ENCODE data around the gene RTL10. TPM values are rescaled to one million over a fixed set of nuclear protein-coding genes. Genes with fewer than 3 reads are reported as not detected.

Gene RTL10
- total RNA-seq, 1 donor from 2014 or later = 27.2 TPM

DNA sequence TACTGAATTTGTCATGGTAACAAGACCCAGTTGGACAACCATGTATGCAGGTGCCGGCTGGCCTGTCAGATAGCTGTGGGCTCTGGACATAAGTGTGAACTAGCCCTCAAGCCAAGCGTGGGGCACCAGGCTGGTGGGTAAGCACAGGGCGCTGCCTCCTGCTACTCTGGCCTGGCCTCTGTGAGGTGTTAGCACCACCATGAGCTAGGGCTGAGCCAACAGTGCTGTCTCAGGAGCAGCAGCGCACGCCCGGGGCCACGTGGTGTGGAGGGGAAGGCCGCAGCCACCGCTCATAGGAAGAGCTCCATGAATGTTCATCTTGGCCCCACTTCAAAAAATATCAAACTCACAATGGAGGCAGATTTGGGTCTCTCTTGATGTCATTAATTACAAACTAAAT is 35.3 kb upstream of the RTL10 start:
- TF ChIP-seq, protein P1, sequence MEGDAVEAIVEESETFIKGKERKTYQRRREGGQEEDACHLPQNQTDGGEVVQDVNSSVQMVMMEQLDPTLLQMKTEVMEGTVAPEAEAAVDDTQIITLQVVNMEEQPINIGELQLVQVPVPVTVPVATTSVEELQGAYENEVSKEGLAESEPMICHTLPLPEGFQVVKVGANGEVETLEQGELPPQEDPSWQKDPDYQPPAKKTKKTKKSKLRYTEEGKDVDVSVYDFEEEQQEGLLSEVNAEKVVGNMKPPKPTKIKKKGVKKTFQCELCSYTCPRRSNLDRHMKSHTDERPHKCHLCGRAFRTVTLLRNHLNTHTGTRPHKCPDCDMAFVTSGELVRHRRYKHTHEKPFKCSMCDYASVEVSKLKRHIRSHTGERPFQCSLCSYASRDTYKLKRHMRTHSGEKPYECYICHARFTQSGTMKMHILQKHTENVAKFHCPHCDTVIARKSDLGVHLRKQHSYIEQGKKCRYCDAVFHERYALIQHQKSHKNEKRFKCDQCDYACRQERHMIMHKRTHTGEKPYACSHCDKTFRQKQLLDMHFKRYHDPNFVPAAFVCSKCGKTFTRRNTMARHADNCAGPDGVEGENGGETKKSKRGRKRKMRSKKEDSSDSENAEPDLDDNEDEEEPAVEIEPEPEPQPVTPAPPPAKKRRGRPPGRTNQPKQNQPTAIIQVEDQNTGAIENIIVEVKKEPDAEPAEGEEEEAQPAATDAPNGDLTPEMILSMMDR (IDR thresholded peaks at IDR 0.05; ENCODE audit: unreplicated experiment) = no peak
- Mint-ChIP-seq H3K27ac (no peak overlapping the region), H3K27me3 (peaks cover 26% of the 10 kb centered on the region), H3K36me3 (ENCODE audit: insufficient read depth) (peaks cover 1% of the 10 kb centered on the region), H3K9me3 (ENCODE audit: low read depth) (no peaks in the 10 kb centered on the region), H3K4me3 (ENCODE audit: low read depth) (no peak overlapping the region), H3K4me1 (ENCODE audit: low read depth) (peaks cover 11% of the 10 kb centered on the region)
- no peak for DNase-seq (ENCODE audit: low spot score, unreplicated experiment)

DNA sequence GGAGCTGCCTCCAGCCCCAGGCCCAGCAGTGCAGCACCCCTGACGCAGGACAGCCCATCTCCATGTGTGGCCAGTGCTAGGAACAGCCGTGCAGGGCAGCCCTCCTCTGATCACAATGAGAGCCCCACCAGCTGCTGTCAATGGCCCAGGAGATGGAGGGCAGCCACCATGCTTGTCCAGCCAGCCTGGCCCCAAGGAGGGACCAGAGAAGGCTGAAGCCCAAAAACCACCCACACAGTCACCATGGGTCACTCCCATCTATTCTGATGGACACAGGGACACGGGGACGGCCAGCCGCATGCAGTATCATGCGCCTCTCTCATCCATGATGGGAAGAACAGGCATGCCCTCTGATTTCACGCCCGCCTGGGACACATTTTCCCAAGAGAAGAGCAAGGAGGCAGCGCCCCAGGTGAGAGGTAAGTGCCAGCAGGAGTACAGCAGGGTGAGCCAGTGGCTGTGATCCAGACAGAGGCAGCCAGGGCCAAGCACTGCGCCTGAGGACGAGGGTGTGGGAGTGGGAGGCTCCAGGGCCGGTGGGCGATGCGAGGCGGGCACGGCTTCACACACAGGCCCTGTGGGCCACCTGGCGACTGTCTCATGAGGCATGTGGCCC is 33.6 kb upstream of the RTL10 start:
- Mint-ChIP-seq H3K9me3 (ENCODE audit: low read depth) (no peaks in the 10 kb centered on the region), H3K4me3 (ENCODE audit: low read depth) (no peak overlapping the region), H3K27me3 (peaks cover 21% of the 10 kb centered on the region), H3K27ac (no peak overlapping the region), H3K36me3 (ENCODE audit: insufficient read depth) (no peaks in the 10 kb centered on the region), H3K4me1 (ENCODE audit: low read depth) (peaks cover 11% of the 10 kb centered on the region)
- DNase-seq (ENCODE audit: low spot score, unreplicated experiment) = no peak
- TF ChIP-seq, protein P1 (IDR thresholded peaks at IDR 0.05; ENCODE audit: unreplicated experiment) = no peak

DNA sequence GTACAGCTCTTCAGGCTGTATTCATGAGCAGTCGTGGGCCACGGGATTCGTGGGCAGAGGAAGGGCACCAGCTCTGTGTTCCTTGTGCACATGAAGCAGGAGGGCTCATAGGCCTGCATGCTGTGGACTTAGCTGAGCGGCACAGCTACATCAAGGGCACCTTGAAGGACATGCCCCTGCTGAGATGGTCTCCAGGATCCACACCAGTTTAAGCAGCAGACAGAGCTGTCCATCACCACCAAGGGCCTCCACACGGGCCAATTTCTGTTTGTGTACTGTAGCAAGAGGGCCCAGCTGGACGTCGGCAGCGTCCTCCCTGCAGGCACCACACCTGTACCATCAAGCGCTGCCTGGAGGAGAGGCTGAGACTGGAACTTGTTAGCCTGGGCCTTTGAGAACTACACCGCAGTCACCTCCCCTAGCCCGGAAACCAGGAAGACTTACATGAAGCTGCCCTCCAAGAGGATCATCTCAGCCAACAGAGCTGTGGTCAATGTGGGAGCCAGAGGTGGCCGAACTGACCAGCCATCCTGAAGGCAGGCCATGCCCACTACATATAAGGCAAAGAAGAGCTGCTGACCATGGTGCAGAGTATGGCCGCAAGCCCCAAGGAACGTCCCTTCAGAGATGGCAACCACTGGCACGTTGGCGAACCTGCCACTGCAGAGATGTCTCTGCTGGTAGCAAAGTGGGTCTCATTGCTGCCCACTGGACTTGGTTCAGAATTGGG is 32.7 kb upstream of the RTL10 start:
- no peak for DNase-seq (ENCODE audit: low spot score, unreplicated experiment)
- peaks cover 10% of the 10 kb centered on the region for H3K4me1 Mint-ChIP-seq (ENCODE audit: low read depth)
- no peaks in the 10 kb centered on the region for H3K9me3 Mint-ChIP-seq (ENCODE audit: low read depth)
- H3K27ac Mint-ChIP-seq = no peak overlapping the region
- peaks cover 18% of the 10 kb centered on the region for H3K27me3 Mint-ChIP-seq
- H3K36me3 Mint-ChIP-seq (ENCODE audit: insufficient read depth) = no peaks in the 10 kb centered on the region
- TF ChIP-seq, protein P1 (IDR thresholded peaks at IDR 0.05; ENCODE audit: unreplicated experiment) = no peak
- H3K4me3 Mint-ChIP-seq (ENCODE audit: low read depth) = no peak overlapping the region

GRCh38 chr22:19886605-19887255 is 32.1 kb upstream of the RTL10 start:
- Mint-ChIP-seq H3K27ac (no peak overlapping the region), H3K4me1 (ENCODE audit: low read depth) (peaks cover 5% of the 10 kb centered on the region), H3K9me3 (ENCODE audit: low read depth) (no peaks in the 10 kb centered on the region), H3K4me3 (ENCODE audit: low read depth) (no peak overlapping the region), H3K27me3 (peaks cover 20% of the 10 kb centered on the region), H3K36me3 (ENCODE audit: insufficient read depth) (no peaks in the 10 kb centered on the region)
- TF ChIP-seq, protein P1 (IDR thresholded peaks at IDR 0.05; ENCODE audit: unreplicated experiment) = no peak
- no peak for DNase-seq (ENCODE audit: low spot score, unreplicated experiment)

DNA sequence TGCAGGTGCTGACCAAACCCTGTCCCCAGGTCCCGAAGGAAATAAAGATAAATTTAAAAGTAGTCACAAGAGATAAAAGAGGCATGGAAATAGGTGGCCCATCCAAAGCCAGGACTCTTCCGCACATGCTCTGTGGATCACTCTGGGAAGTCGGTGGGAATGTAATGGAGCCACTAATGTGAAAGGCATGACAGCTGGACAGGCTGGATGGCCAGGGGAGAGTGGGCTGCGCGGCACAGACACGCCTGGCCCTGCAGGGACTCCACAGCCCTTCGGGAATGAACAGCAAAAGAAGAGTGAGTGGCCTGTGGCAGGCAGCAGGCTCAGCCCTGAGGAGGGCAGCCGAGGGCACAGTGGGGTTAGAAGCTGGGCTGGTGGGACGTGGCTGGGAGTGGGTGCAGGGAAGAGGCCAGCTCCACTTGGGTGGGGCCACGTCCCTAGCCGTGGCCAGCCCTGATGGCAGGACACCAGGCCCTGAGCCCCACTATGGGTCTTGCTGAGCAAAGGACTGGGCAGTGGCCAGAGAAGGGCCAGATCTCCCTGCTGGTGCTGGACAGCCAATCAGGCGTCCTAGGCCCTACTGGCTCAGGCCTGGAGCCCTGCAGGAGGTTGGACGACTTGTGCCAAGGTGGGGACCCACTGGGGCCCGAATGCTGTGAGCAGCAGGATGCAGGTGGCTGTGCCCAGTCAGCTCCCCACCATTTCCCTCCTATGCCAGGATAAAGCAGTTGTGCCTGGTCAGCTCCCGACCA is 31.3 kb upstream of the RTL10 start:
- H3K27ac Mint-ChIP-seq = no peak overlapping the region
- TF ChIP-seq, protein P1 (IDR thresholded peaks at IDR 0.05; ENCODE audit: unreplicated experiment) = no peak
- H3K27me3 Mint-ChIP-seq = peaks cover 20% of the 10 kb centered on the region
- no peak for DNase-seq (ENCODE audit: low spot score, unreplicated experiment)
- no peaks in the 10 kb centered on the region for H3K36me3 Mint-ChIP-seq (ENCODE audit: insufficient read depth)
- peaks cover 9% of the 10 kb centered on the region for H3K4me1 Mint-ChIP-seq (ENCODE audit: low read depth)
- H3K9me3 Mint-ChIP-seq (ENCODE audit: low read depth) = no peaks in the 10 kb centered on the region
- H3K4me3 Mint-ChIP-seq (ENCODE audit: low read depth) = no peak overlapping the region
